MG63 (cell line): ENCODE data around the gene THAP4. TPM values are rescaled to one million over a fixed set of nuclear protein-coding genes. Genes with fewer than 3 reads are reported as not detected.

Source experiments
- DNase-seq: peaks from one replicate; pipeline ENCODE4 v3.0.0-alpha.2; 2020
- H3K27me3 ChIP-seq: fragments of 250-450 bp; sonication (Bioruptor Pico); 2 replicates; pipeline ENCODE4 v1.5.1; 2020; ENCODE audit warnings: mild to moderate bottlenecking, moderate library complexity
- H3K36me3 ChIP-seq: fragments of 250-450 bp; sonication (Bioruptor Pico); 2 replicates; pipeline ENCODE4 v1.5.1; 2020; ENCODE audit warnings: mild to moderate bottlenecking, moderate library complexity
- H3K4me3 ChIP-seq: fragments of 250-450 bp; sonication (Bioruptor Pico); 2 replicates; pipeline ENCODE4 v1.5.1; 2020; ENCODE audit warnings: mild to moderate bottlenecking, moderate library complexity
- H3K9me3 ChIP-seq: fragments of 250-450 bp; sonication (Bioruptor Pico); 2 replicates; pipeline ENCODE4 v1.5.1; 2020; ENCODE audit warnings: mild to moderate bottlenecking, moderate library complexity
- total RNA-seq: library from RNA; depleted of rRNA; stranded (reverse); fragments of >200 nt; shearing (Covaris generic); gene quantifications from 2 replicates; pipeline ENCODE4 v1.2.3, GENCODE V29; 2014; ENCODE audit warnings: low replicate concordance

The THAP4 gene
- total RNA-seq, 1 experiment from 2014 or later: 110 TPM

DNA sequence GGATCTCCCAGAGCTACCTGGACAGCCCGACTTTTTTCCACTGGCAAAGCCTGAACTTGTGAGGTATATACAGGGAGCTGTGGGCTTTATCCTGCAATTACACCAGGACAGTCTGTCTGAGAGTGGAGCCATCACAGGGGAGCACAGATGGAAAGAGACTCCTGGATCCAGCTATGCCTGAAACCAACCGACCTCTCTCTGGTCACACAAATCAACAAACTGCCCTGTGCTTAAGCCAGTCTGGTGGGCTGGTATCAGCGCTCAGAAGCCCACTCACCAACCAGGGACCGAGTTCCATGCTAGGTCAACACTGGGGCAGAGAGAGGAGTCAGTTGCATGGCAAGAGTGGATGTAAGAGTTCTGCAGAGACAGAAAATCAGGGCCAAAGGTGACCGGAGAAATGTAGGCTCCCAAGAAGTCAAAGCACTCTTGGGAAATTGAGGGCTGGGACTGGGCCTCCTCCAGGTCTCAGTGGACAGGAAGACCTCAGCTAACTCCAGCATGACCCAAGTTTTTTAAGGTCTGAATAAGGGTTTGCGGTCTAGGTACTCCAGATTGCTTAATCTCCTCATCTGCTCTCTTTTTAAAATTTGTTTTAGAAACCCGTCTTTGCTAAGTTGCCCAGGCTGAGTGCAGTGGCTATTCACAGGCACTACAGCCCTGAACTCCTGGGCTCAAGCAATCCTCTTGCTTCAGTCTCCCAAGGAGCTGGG lies 82.2 kb downstream of the THAP4 start:
- Histone ChIP-seq H3K9me3 (peaks cover 7% of the 10 kb centered on the region), H3K36me3 (no peaks in the 10 kb centered on the region), H3K4me3 (no peak overlapping the region), H3K27me3 (no peaks in the 10 kb centered on the region)
- DNase-seq: no peak

DNA sequence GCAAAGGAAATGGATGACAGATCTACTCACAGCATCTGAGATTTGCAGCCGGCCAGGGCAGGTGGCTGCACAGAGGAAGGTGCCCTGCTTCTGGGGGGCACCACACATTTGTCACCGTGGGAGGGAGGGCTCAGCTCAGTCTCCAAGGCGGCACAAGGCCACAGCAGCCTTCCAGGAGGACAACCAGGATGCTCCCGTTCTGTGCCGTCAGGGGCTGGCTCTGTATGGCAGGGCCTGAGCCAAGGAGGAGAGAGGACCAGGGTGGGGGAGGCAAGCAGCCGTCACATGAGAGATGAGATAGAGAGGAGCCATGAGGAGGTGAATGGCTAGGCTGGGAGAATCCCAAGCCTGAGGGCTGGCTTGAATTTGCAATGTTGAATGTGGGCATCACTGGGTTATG lies 83.0 kb downstream of the THAP4 start:
- DNase-seq: no peak
- no peaks in the 10 kb centered on the region for H3K36me3 ChIP-seq
- no peak overlapping the region for H3K4me3 ChIP-seq
- no peaks in the 10 kb centered on the region for H3K27me3 ChIP-seq
- peaks cover 7% of the 10 kb centered on the region for H3K9me3 ChIP-seq

- no peaks in the 10 kb centered on the region for H3K27me3 ChIP-seq
- no peak overlapping the region for H3K4me3 ChIP-seq
- H3K36me3 ChIP-seq: no peaks in the 10 kb centered on the region
- DNase-seq: no peak
- peaks cover 7% of the 10 kb centered on the region for H3K9me3 ChIP-seq
Measured at GRCh38 chr2:241553512-241553830, 83.5 kb downstream of the THAP4 start.

DNA sequence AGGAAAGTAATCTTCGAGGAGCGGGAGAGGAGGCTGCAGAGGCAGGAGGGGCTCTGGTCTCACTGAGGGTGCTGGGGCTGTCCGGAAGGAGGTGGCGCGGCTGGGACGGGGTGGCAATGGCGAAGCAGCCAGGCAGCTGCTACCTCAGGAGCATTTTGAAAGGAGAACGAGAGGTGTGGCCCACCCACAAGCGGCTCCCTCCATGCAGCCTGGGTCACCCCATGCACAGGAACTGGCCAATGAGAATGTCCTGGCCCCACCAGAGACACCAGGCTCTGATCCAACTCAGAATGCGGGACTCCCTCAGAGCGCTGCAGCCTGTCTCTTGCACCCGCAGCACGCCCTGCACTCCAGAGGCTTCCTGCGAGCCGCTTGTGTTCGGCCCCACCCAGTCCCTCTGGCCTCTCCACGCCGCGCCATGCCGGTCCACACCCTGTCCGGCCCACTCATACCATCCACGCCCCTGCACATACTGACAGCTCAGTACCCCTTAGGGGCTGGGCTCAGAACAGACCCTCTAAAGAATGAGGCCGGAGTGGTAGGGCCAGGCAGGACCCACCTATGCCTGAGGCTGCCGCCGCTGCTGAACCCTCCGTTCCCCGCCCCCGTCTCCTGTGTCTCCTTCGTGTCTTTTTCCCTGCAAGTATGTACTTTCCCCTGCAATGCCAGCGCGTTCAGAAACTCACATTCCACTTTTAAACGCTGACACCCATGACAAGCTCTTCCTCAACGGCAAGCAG lies 84.8 kb downstream of the THAP4 start:
- no peak overlapping the region for H3K4me3 ChIP-seq

DNA sequence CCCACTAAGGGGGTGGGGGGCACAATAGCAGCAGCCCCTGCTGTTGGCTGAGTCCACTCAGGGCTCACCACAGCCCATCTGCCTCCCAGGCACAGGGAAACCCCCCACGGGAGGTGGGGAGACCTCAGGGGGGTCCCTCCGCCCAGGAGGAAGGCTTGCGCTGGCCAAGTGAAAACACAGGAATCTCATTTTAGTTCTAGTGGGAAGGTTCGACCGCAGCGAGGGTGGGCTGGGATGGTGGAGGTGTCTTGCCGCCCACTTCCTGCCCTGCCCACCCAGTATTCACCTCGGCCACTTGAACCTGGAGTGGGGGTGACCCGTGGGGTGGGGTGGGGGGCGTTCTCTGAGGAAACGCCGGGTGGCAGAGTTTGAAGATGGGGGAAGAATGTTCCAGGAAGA lies 85.4 kb downstream of the THAP4 start:
- H3K9me3 ChIP-seq: peaks cover 3% of the 10 kb centered on the region
- no peak for DNase-seq
- H3K4me3 ChIP-seq: no peak overlapping the region
- no peaks in the 10 kb centered on the region for H3K36me3 ChIP-seq
- no peaks in the 10 kb centered on the region for H3K27me3 ChIP-seq

More for the DNA sequence above, 84.8 kb downstream of the THAP4 start:
- no peaks in the 10 kb centered on the region for H3K27me3 ChIP-seq
- H3K9me3 ChIP-seq: peaks cover 7% of the 10 kb centered on the region
- DNase-seq: no peak
- no peaks in the 10 kb centered on the region for H3K36me3 ChIP-seq

DNA sequence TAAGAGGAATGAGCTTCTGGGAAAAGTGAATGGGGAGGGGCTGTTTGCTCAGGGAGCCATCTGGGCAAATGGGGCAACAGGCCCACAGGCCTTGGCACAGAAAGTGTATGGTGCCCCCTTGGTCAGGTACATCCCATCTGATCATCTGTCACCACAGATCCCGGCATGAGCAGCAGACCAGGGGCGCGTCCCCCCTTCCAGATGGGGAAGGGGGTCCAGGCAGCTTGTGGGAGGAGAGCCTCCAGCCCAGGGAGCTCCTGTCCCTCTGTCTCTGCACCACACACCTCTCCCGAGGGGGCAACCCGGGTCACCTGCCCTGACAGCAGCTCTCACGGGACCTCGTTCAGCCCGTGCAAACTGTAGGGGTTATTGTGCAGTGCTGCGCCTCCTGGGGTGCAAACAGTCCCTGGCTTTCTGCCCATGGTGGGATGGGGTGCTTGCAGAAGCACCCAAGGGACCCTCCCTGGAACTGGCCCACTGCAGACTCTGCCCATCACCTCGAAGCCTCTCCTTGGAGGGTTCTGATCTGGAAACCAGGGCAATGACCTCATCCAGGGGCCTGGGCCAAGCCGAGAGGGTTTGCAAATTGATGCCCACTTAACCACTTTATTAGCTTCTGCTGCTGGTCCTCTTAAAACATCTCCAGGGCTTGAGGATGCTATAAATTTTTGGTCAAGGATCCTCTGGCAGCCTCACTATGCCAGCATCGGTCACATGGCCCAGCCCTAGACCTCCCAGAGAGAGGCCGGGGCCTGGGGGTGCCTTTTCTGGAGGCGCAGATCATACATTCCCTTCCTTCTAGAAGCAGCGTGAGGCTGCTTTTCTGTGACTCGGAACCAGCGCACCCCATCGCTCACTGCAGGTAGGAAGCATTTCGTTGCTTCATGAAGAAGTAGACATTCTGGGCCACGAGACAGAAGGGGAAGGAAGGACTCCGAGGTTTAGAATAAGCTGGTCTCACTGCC lies 86.1 kb downstream of the THAP4 start:
- Histone ChIP-seq H3K27me3 (no peaks in the 10 kb centered on the region), H3K9me3 (no peaks in the 10 kb centered on the region), H3K4me3 (no peak overlapping the region), H3K36me3 (no peaks in the 10 kb centered on the region)
- no peak for DNase-seq

DNA sequence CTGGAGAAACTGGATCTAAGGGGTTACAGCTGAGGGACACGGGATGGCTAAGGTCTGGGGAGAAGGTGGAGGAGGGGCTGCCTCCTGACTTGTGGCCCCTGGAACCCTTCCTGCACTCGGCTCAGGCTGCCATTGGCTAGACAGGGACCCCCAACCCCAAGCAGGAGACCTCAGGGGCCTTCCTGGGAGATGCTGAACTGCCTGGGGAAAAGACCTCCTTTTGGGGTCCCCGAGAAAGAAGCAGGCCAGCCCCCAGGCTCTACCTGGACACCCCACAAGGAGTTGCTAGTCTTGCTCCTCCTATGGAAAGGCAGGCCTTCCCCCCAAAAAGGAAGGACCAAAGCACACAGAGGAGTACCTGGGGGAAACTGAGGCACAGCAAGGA lies 88.5 kb downstream of the THAP4 start:
- Histone ChIP-seq H3K36me3 (no peaks in the 10 kb centered on the region), H3K9me3 (no peaks in the 10 kb centered on the region), H3K4me3 (no peak overlapping the region), H3K27me3 (no peaks in the 10 kb centered on the region)
- no peak for DNase-seq

- H3K36me3 ChIP-seq: no peaks in the 10 kb centered on the region
- no peaks in the 10 kb centered on the region for H3K9me3 ChIP-seq
- DNase-seq: no peak
- H3K4me3 ChIP-seq: no peak overlapping the region
- H3K27me3 ChIP-seq: no peaks in the 10 kb centered on the region
Measured at GRCh38 chr2:241547781-241548450, 89.0 kb downstream of the THAP4 start.

DNA sequence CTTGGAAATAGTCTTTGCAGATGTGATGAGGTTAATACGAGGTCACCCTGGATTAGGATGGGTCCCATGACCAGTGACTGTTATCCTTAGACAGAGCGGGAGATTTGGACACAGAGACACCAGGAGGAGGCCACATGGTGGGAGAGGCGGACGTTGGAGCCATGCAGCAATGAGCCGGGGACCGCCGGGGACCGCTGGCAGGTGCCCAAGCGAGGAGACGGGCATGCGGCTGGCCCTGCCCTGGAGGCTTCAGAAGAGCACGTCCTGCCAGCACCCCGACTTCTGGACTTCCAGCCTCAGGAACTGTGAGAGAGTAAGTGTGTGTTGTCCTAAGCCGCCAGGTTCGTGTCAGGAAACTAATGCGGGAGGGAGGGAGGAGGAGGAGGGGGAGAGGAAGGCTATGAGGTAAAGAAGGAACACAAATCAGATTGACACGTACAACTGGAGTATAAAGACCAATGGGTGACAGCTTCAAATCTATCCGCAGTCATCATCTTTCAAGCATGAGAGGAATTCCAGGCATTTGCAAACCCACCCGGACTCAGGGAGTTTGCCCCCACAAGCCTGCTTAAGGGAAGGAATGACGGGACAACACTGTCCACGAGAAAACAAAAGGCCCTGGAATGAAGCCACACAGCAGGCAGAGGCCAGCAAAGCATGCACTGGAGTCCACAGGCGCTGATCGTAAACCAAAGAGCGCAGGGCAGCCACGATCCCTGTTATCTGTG lies 90.0 kb downstream of the THAP4 start:
- H3K4me3 ChIP-seq: no peak overlapping the region
- DNase-seq: peak; percentile 59
- H3K36me3 ChIP-seq: no peaks in the 10 kb centered on the region
- 0 out of 2 replicates have a peak, but pooled peaks cover under 1% of the 10 kb centered on the region for H3K27me3 ChIP-seq
- H3K9me3 ChIP-seq: no peaks in the 10 kb centered on the region

GRCh38 chr2:241545523-241546473 lies 91.2 kb downstream of the THAP4 start:
- H3K4me3 ChIP-seq: no peak overlapping the region
- 0 out of 2 replicates have a peak, but pooled peaks cover 3% of the 10 kb centered on the region for H3K27me3 ChIP-seq
- no peak for DNase-seq
- H3K9me3 ChIP-seq: no peaks in the 10 kb centered on the region
- H3K36me3 ChIP-seq: no peaks in the 10 kb centered on the region

DNA sequence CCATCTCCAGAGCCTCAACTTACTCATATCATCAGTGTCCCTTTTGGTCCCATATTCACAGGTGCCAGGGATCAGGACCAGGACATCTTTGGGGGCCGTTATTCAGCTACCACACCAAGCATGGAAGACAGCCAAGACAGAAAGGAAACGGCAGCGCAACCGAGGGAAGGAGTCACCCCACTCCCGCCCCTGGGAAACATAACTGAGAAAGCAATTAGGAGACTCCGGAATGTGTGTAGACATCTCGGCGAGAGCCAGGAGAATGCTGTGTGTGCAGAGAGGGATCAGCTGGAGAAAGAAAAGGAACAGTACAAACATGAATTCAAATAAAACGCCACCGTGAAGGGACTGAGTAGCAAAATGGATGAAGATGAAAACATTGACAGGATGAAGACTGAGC lies 91.9 kb downstream of the THAP4 start:
- Histone ChIP-seq H3K27me3 (0 out of 2 replicates have a peak, but pooled peaks cover 3% of the 10 kb centered on the region), H3K4me3 (no peak overlapping the region), H3K9me3 (no peaks in the 10 kb centered on the region), H3K36me3 (no peaks in the 10 kb centered on the region)
- no peak for DNase-seq

GRCh38 chr2:241542278-241542605 lies 94.7 kb downstream of the THAP4 start:
- no peaks in the 10 kb centered on the region for H3K36me3 ChIP-seq
- no peaks in the 10 kb centered on the region for H3K9me3 ChIP-seq
- no peak for DNase-seq
- 0 out of 2 replicates have a peak, but pooled peaks cover 3% of the 10 kb centered on the region for H3K27me3 ChIP-seq
- no peak overlapping the region for H3K4me3 ChIP-seq

GRCh38 chr2:241541564-241542277 lies 95.2 kb downstream of the THAP4 start:
- DNase-seq: no peak
- no peak overlapping the region for H3K4me3 ChIP-seq
- 0 out of 2 replicates have a peak, but pooled peaks cover 3% of the 10 kb centered on the region for H3K27me3 ChIP-seq
- no peaks in the 10 kb centered on the region for H3K9me3 ChIP-seq
- no peaks in the 10 kb centered on the region for H3K36me3 ChIP-seq

DNA sequence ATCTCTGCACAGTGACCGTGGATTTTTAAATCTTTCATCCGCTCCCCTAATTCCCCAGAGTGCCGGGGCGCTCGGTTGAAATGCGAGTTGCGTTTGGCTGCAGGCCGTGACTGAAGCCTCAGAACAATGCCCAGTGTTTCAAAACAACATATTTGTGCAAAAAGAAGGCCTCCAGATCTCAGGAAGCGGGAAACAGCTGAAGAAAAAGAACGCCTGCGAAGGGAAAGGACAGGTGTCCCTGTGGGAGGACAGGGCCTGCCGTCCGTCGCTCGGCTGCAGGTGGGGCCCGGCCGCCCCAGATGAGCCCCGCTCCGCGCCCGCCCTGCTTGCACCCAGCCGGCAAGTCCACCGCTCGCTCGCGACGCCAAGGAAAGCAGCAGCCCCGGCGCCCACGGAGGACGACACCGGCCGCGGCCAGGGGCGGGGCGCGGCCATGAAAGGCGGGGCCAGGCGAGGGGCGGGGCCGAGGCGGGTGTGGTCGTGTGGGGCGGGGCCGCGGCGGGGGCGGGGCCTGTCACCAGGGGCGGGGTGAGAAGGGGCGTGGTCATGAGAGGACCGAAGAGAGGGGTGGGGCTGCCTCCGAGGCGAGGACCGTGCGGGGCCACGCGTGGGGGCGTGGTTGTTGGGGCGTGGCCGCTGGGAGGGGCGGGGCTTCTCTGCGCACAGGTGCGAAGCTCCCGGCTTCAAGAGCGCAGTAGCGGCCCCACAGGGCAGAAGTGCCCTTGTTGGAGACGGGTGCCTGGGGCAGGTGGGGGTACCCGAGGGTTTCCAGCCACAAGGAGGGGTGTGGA lies 96.0 kb downstream of the THAP4 start:
- Histone ChIP-seq H3K9me3 (no peaks in the 10 kb centered on the region), H3K36me3 (no peaks in the 10 kb centered on the region), H3K27me3 (0 out of 2 replicates have a peak, but pooled peaks cover 3% of the 10 kb centered on the region), H3K4me3 (no peak overlapping the region)
- DNase-seq: no peak
